Vagina (tissue), 2 donors: Measurements from ENCODE around the gene GFI1.

Source experiments
- CTCF ChIP-seq, 3 experiments: fragments of 450-650 bp in 2 of 3; fragments of 200-600 bp in 1 of 3; sonication (generic) in 1 of 3; IDR thresholded peaks; one replicate each; pipeline ENCODE4 v1.5.1; 2017 to 2019; ENCODE audit warnings: antibody characterized with exemption in 3 of 3, mild to moderate bottlenecking in 2 of 3, moderate library complexity in 2 of 3
- POLR2A ChIP-seq, 2 donors: fragments of 450-650 bp; IDR thresholded peaks; one replicate each; pipeline ENCODE4 v1.6.1; 2017; ENCODE audit warnings: antibody characterized with exemption in 2 of 2, mild to moderate bottlenecking in 2 of 2, moderate library complexity in 2 of 2

GRCh38 chr1:92470216-92470615 is 16.5 kb downstream of the GFI1 start:
- TF ChIP-seq POLR2A (IDR thresholded peaks at IDR 0.05) (no peak), CTCF (IDR thresholded peaks at IDR 0.05) (no peak)
